Stimulated activated CD4-positive, alpha-beta T cell treated with anti-CD3 and anti-CD28 coated beads, Interleukin-4, amount 100 ng/mL, for 4 hours (primary cell): ENCODE measurements around the gene GABRR1.

ENCODE experiments used
- DNase-seq, 2 experiments: peaks; one replicate each; pipeline ENCODE4 v3.0.0-alpha.2; 2020

The GABRR1 gene

GRCh38 chr6:89214197-89214596 is 3.0 kb downstream of the GABRR1 start:
- DNase-seq: no peak

- DNase-seq: no peak
Measured at GRCh38 chr6:89212472-89212871, 4.7 kb downstream of the GABRR1 start.

- DNase-seq: no peak
Measured at GRCh38 chr6:89209457-89209856, 7.7 kb downstream of the GABRR1 start.

GRCh38 chr6:89208551-89208950 is 8.6 kb downstream of the GABRR1 start:
- DNase-seq: no peak

- no peak for DNase-seq
Measured at GRCh38 chr6:89205819-89206218, 11.3 kb downstream of the GABRR1 start.

GRCh38 chr6:89204096-89204495 is 13.1 kb downstream of the GABRR1 start:
- DNase-seq: no peak

GRCh38 chr6:89200706-89201215 is 16.4 kb downstream of the GABRR1 start:
- DNase-seq: no peak

GRCh38 chr6:89199579-89199978 is 17.6 kb downstream of the GABRR1 start:
- no peak for DNase-seq

GRCh38 chr6:89198235-89198634 is 18.9 kb downstream of the GABRR1 start:
- DNase-seq: no peak

GRCh38 chr6:89197141-89197540 is 20.0 kb downstream of the GABRR1 start:
- DNase-seq: no peak

- DNase-seq: no peak
Measured at GRCh38 chr6:89194559-89194958, 22.6 kb downstream of the GABRR1 start.

GRCh38 chr6:89190741-89191140 is 26.4 kb downstream of the GABRR1 start:
- DNase-seq: no peak

- no peak for DNase-seq
Measured at GRCh38 chr6:89187504-89187903, 29.7 kb downstream of the GABRR1 start.

- no peak for DNase-seq
Measured at GRCh38 chr6:89186762-89187161, 30.4 kb downstream of the GABRR1 start.

GRCh38 chr6:89184344-89184743 is 32.8 kb downstream of the GABRR1 start:
- DNase-seq: no peak

GRCh38 chr6:89183294-89183693 is 33.9 kb downstream of the GABRR1 start:
- DNase-seq: no peak

- DNase-seq: no peak
Measured at GRCh38 chr6:89180971-89181370, 36.2 kb downstream of the GABRR1 start.

GRCh38 chr6:89180112-89180511 is 37.0 kb downstream of the GABRR1 start:
- DNase-seq: no peak

- no peak for DNase-seq
Measured at GRCh38 chr6:89173634-89174033, 43.5 kb downstream of the GABRR1 start.

GRCh38 chr6:89172131-89172530 is 45.0 kb downstream of the GABRR1 start:
- DNase-seq: no peak

GRCh38 chr6:89162047-89162371 is 55.1 kb downstream of the GABRR1 start:
- DNase-seq: no peak

- no peak for DNase-seq
Measured at GRCh38 chr6:89161326-89162046, 55.7 kb downstream of the GABRR1 start.

GRCh38 chr6:89160331-89161092 is 56.6 kb downstream of the GABRR1 start:
- DNase-seq: no peak

GRCh38 chr6:89154131-89154530 is 63.0 kb downstream of the GABRR1 start:
- no peak for DNase-seq
